DND-41 (cell line): ENCODE measurements around the gene EFL1.
"Not testable (repeated sequence)": the region's sequence is repeated elsewhere in the genome, so short reads cannot be mapped to it uniquely, and the experiment has no call there.

Source experiments
- ATAC-seq: fragments of 200-7000 bp; cut with Tn5 transposase; 3 replicates; pipeline ENCODE4 v1.9.1; 2021; ENCODE audit warnings: low read depth; ENCODE audit not compliant: insufficient read depth
- DNase-seq: peaks from one replicate; pipeline ENCODE4 v3.0.0-alpha.2; 2020
- H2AFZ ChIP-seq: 2 replicates; pipeline ENCODE4 v1.6.0; 2012; ENCODE audit warnings: low read depth, low read length
- H3K27ac ChIP-seq: 2 replicates; pipeline ENCODE4 v1.5.1; 2012; ENCODE audit warnings: low read length, inconsistent platforms
- H3K27me3 ChIP-seq: fragments of 200-600 bp; sonication (generic); 2 replicates; pipeline ENCODE4 v1.6.0; 2012; ENCODE audit warnings: low read length, mild to moderate bottlenecking, inconsistent platforms; ENCODE audit not compliant: insufficient read depth, poor library complexity
- H3K36me3 ChIP-seq: 2 replicates; pipeline ENCODE4 v1.5.1; 2012; ENCODE audit warnings: low read length, inconsistent platforms; ENCODE audit not compliant: insufficient read depth
- H3K4me1 ChIP-seq: 2 replicates; pipeline ENCODE4 v1.5.1; 2012; ENCODE audit warnings: mild to moderate bottlenecking, low read length; ENCODE audit not compliant: insufficient read depth
- H3K4me2 ChIP-seq: 2 replicates; pipeline ENCODE4 v1.6.0; 2012; ENCODE audit warnings: mild to moderate bottlenecking, moderate library complexity, low read length, inconsistent platforms; ENCODE audit not compliant: insufficient read depth
- H3K4me3 ChIP-seq, 2 experiments: fragments of 200-600 bp in 1 of 2; shearing (Covaris generic) in 1 of 2; 2 replicates each; pipeline ENCODE4 v1.5.1; 2012 to 2016; ENCODE audit warnings: inconsistent platforms in 2 of 2, low read length in 2 of 2, mild to moderate bottlenecking in 2 of 2, low read depth in 1 of 2, moderate library complexity in 1 of 2
- H3K79me2 ChIP-seq: 2 replicates; pipeline ENCODE4 v1.6.0; 2012; ENCODE audit warnings: low read length, inconsistent platforms; ENCODE audit not compliant: insufficient read depth
- H3K9ac ChIP-seq: 2 replicates; pipeline ENCODE4 v1.6.0; 2012; ENCODE audit warnings: low read depth, mild to moderate bottlenecking, inconsistent platforms, low read length, moderate library complexity
- H3K9me3 ChIP-seq: 2 replicates; pipeline ENCODE4 v1.5.1; 2012; ENCODE audit warnings: low read length, moderate library complexity, mild to moderate bottlenecking, inconsistent platforms; ENCODE audit not compliant: insufficient read depth, severe bottlenecking
- H4K20me1 ChIP-seq: 2 replicates; pipeline ENCODE4 v1.6.0; 2012; ENCODE audit warnings: low read length; ENCODE audit not compliant: insufficient read depth
- CTCF ChIP-seq: IDR thresholded peaks from 2 replicates; pipeline ENCODE4 v1.5.1; 2012; ENCODE audit warnings: borderline replicate concordance, low read length, moderate library complexity, mild to moderate bottlenecking; ENCODE audit not compliant: poor library complexity, severe bottlenecking; ENCODE audit errors: extremely low read depth
- EZH2 ChIP-seq: IDR thresholded peaks from 3 replicates; pipeline ENCODE4 v1.6.1; 2012; ENCODE audit warnings: borderline replicate concordance, low read depth, mild to moderate bottlenecking, moderate library complexity, low read length, inconsistent platforms; ENCODE audit not compliant: severe bottlenecking

EFL1 gene

DNA sequence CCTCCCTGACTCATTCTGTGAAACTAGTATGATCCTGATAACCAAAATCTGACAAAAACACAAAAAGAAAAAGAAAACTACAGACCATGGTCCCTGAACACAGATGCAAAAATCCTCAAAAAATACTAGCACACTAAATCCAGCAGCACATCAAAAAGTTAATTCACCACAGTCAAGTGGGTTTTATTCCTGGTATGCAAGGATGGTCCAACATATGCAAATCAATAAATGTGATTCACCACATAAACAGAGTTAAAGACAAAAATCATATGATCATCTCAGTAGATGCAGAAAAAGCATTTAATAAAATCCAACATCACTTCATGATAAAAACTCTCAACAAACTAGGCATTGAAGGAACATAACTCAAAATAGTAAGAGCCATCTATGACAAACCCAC is 12.9 kb upstream of the EFL1 start:
- no peaks in the 10 kb centered on the region for H3K9me3 ChIP-seq
- no peaks in the 10 kb centered on the region for H3K4me1 ChIP-seq

GRCh38 chr15:82272154-82272553 is 9.6 kb upstream of the EFL1 start:
- Histone ChIP-seq H3K9me3 (no peaks in the 10 kb centered on the region), H3K27me3 (no peaks in the 10 kb centered on the region), H3K4me2 (no peak overlapping the region), H3K4me1 (no peaks in the 10 kb centered on the region), H3K4me3 (no peak overlapping the region), H3K36me3 (no peaks in the 10 kb centered on the region), H4K20me1 (no peaks in the 10 kb centered on the region), H3K79me2 (no peaks in the 10 kb centered on the region), H3K27ac (no peak overlapping the region), H3K9ac (no peak overlapping the region), H2AFZ (no peak overlapping the region)
- no peak for TF ChIP-seq EZH2
- TF ChIP-seq CTCF: no peak
- no peak for ATAC-seq
- no peak for DNase-seq

More for the DNA sequence above, 12.9 kb upstream of the EFL1 start:
- H2AFZ ChIP-seq: no peak overlapping the region
- no peak for DNase-seq
- ATAC-seq: no peak
- no peak overlapping the region for H3K4me3 ChIP-seq
- no peaks in the 10 kb centered on the region for H3K27me3 ChIP-seq
- no peak overlapping the region for H3K27ac ChIP-seq
- no peaks in the 10 kb centered on the region for H4K20me1 ChIP-seq
- no peak for TF ChIP-seq CTCF
- TF ChIP-seq EZH2: no peak
- no peak overlapping the region for H3K4me2 ChIP-seq
- no peaks in the 10 kb centered on the region for H3K36me3 ChIP-seq
- no peaks in the 10 kb centered on the region for H3K79me2 ChIP-seq
- no peak overlapping the region for H3K9ac ChIP-seq

GRCh38 chr15:82268454-82268853 is 5.9 kb upstream of the EFL1 start:
- H4K20me1 ChIP-seq, H3K4me2 ChIP-seq, H3K4me1 ChIP-seq, H3K4me3 ChIP-seq, H3K36me3 ChIP-seq, H2AFZ ChIP-seq, ATAC-seq, H3K9me3 ChIP-seq, H3K27ac ChIP-seq, H3K9ac ChIP-seq, DNase-seq, H3K79me2 ChIP-seq, H3K27me3 ChIP-seq: not testable (repeated sequence)

GRCh38 chr15:82267137-82267536 is 4.6 kb upstream of the EFL1 start:
- not testable (repeated sequence) for H3K4me3 ChIP-seq, H3K27me3 ChIP-seq, H3K4me2 ChIP-seq, H3K36me3 ChIP-seq, ATAC-seq, H3K9ac ChIP-seq, H4K20me1 ChIP-seq, H2AFZ ChIP-seq, H3K27ac ChIP-seq, DNase-seq, H3K9me3 ChIP-seq, H3K79me2 ChIP-seq
- H3K4me1 ChIP-seq: peaks cover 10% of the 10 kb centered on the region
